ENCODE measurements around the gene LILRB3.
"Not testable (repeated sequence)": the region's sequence is repeated elsewhere in the genome, so short reads cannot be mapped to it uniquely, and the experiment has no call there.

The LILRB3 gene

GRCh38 chr19:54242646-54243045 lies 19.8 kb upstream of the LILRB3 start, which contains the start of gene LILRA6:
TSS of gene LILRA6 (minus strand) at chr19:54242790.
- in situ Hi-C loops (cut with HindIII; ENCODE audit: low sequenced_read_pairs): not testable (repeated sequence)

- in situ Hi-C loops (cut with HindIII; ENCODE audit: low sequenced_read_pairs): not testable (repeated sequence)
These were observed 19.4 kb upstream of the LILRB3 start for GRCh38 chr19:54242234-54242633.

DNA sequence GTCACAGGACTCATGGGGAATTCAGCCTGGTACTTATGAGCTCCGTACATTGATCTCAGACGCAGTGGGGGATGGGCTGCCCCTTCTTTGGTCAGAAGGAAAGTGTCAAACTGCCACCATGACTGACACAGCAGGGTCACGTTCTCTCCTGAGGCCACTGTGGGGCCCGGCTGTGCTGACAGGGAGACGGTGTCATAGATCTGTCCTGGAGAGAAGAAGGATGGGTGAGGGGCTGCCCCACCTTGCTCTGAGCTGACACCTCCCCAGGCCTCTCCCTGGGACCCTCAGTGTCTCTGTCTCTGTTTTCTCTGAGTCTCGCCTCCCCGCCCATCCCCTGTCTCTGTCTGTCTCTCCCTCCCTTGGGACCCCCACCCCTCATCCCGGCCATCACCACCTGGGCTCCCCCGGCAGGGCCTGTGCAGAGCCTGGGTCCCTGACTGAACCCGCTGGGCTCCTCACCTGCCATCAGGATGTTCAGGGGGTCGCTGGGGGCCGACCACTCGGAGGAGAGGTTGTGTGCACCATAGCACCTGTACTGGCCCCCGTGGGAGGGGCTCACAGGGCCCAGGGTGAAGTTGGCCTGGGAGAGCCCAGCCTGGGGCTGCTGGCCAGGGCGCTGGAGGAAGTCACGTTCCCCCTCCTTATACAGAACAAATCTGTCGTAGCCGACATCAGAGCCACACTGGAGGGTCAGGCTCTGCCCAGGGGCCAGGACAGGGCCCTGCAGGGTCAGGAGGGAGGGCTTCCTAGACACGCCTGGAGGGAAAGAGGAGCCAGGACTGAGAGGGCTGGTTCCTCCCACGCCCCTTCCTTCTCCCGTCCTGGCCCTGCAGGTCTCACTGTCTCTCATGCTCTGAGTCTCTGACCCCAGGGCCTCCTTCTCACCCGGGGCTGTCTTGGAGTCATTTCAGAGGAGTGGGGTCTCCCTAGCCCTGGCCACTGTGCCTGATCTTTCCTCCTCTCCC lies 17.8 kb upstream of the LILRB3 start:
- in situ Hi-C loops (cut with HindIII; ENCODE audit: low sequenced_read_pairs): not testable (repeated sequence)

DNA sequence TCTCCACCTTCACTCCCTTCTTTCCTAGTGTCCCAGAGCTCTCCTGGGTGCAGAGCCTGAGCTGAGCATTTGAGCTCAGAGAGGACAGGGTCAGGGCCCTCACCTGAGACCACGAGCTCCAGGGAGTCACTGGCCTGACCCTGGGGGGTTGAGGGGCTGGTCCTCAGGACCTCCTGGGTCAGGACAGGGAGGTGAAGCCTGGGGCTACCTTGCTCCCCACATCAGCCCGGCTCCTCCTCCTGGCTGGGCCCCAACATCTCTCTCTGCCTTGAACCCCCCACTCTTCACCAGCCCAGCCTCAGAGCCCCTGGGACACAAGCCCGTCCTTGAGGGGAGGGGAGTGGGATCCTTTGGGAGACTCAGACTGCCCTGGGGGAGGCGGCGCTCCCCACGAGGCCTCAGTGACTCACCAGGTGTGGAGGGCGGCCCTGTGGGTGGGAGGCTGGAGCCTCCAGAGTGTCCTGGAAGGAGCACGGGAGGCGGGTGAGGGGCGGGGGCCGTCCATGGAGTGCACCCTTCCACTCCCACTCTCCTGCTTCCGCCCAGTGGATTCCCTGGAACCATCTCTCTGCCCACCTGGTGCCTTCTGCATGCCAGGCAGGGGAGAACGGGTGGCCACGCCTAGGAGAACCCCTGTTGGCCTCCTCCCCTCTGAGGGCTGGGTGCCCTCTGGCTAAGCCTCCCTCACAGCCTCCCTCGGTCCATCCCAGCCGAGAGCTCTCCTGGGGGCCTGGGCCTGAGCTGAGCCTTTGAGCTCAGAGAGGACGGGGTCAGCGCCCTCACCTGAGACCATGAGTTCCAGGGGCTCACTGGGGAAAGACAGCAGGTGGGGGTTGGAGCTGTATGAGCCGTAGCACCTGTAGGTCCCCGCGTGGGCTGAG lies 16.9 kb upstream of the LILRB3 start:
- in situ Hi-C loops (cut with HindIII; ENCODE audit: low sequenced_read_pairs): not testable (repeated sequence)

DNA sequence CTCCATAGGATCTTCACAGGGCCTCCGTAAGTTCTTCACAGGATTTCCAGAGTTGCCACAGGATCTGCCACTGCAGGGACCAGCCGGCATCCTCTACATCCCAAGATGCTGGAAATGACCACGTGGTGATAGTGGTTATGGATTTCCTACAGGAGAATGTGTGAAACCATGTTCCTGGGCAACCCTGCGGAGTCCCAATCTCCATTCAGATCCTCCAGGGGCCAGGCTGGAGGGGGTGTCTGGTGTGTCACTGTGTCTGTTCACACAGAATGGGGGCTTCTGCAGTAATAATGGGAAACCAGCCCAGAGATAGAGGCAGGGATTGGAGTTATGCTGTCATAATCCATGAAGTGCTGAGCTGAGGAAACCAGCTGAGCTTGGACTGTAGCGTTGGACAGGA lies 11.1 kb upstream of the LILRB3 start:
- in situ Hi-C loops (cut with HindIII; ENCODE audit: low sequenced_read_pairs): no loop called here

- in situ Hi-C loops (cut with HindIII; ENCODE audit: low sequenced_read_pairs): no loop called here
These were observed 8.5 kb upstream of the LILRB3 start for GRCh38 chr19:54231077-54231931.

DNA sequence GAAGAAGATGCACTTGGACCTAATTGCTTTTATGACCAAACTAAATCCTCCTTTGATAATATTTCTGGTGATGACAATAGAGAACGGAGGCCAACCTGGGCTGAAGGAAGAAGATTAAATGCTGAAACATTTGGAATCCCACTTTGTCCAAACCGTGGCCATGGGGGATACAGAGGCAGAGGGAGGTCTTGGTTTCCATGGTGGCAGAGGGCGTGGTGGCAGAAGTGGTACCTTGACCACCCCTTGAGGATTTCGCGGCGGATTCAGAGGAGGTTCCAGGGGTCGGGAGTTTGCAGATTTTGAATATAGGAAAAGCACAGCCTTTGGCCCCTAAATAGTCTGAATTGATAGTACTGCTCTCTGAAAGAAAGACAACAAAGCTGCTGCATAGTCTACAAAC lies 7.2 kb upstream of the LILRB3 start:
- in situ Hi-C loops (cut with HindIII; ENCODE audit: low sequenced_read_pairs): no loop called here

GRCh38 chr19:54229146-54229545 lies 6.3 kb upstream of the LILRB3 start:
- in situ Hi-C loops (cut with HindIII; ENCODE audit: low sequenced_read_pairs): no loop called here

- in situ Hi-C loops (cut with HindIII; ENCODE audit: low sequenced_read_pairs): not testable (repeated sequence)
These were observed 1.8 kb upstream of the LILRB3 start for GRCh38 chr19:54224619-54225018.

GRCh38 chr19:54223937-54224281 lies 1.1 kb upstream of the LILRB3 start:
- in situ Hi-C loops (cut with HindIII; ENCODE audit: low sequenced_read_pairs): not testable (repeated sequence)

DNA sequence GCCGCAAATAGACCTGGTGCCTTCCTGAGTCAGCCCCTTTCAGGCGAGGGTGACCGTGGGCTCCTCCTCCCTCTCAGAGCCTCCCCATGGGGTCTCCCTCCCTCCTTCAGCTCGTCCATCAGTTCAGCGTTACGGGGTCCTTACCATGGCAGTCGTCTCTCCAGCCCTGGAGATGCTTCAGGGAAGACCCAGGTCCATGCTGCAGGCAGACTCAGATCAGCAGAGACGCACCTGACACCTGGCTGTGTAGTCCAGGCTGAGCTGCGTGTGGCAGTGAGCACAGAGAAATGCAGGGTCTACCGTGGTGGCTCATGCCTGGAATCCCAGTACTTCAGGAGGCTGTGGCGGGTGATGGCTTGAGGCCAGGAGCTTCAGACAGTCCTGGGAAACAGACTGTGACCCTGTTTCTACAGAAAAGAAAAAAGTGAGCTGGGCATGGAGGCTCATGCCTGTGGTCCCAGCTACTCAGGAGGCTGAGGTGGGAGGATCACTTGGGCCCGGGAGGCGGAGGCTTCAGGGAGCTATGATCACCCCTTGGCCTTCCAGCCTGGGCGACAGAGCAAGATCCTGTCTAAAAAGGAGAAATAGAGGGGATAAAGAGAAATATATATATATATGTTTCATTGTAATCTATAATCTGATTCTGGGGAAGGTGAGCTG lies 600 bp upstream of the LILRB3 start:
- in situ Hi-C loops (cut with HindIII; ENCODE audit: low sequenced_read_pairs): not testable (repeated sequence)

GRCh38 chr19:54221947-54222346 lies 860 bp downstream of the LILRB3 start:
- in situ Hi-C loops (cut with HindIII; ENCODE audit: low sequenced_read_pairs): not testable (repeated sequence)

- in situ Hi-C loops (cut with HindIII; ENCODE audit: low sequenced_read_pairs): not testable (repeated sequence)
These were observed 3.1 kb downstream of the LILRB3 start for GRCh38 chr19:54219702-54220101.

DNA sequence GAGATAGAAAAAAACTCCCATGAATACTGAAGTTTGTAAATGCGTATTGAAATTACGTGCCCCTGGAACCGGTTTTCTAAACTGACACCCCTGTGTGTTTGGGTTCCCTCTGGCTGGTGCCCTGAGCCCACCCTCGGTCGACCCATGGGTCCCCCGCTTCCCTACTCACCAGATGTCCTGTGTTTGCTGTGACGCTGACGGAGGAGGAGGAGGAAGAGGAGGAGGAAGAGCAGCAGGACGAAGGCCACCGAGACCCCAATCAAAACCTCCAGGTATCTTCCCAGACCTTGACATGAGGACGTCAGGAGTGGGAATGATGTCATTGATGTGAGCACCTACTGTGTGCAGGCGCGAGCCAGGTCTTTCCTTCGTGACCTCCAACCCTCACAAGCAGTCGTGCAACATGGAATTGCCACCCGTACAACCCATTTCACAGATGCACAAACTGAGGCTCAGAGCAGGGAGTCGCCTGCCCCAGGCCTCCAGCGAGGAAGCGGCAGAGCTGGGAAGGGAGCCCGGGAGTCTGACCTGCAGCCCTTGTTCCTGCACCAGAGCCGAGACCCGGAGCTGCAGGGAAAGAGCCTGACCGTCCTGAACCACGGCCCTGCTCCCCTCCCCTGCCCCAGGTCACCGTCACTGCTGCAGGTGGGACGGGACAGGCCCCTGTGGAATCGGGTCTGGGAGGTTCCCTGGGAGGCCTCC lies 3.7 kb downstream of the LILRB3 start:
- in situ Hi-C loops (cut with HindIII; ENCODE audit: low sequenced_read_pairs): no loop called here

- in situ Hi-C loops (cut with HindIII; ENCODE audit: low sequenced_read_pairs): no loop called here
These were observed 4.5 kb downstream of the LILRB3 start for GRCh38 chr19:54218259-54218658.

DNA sequence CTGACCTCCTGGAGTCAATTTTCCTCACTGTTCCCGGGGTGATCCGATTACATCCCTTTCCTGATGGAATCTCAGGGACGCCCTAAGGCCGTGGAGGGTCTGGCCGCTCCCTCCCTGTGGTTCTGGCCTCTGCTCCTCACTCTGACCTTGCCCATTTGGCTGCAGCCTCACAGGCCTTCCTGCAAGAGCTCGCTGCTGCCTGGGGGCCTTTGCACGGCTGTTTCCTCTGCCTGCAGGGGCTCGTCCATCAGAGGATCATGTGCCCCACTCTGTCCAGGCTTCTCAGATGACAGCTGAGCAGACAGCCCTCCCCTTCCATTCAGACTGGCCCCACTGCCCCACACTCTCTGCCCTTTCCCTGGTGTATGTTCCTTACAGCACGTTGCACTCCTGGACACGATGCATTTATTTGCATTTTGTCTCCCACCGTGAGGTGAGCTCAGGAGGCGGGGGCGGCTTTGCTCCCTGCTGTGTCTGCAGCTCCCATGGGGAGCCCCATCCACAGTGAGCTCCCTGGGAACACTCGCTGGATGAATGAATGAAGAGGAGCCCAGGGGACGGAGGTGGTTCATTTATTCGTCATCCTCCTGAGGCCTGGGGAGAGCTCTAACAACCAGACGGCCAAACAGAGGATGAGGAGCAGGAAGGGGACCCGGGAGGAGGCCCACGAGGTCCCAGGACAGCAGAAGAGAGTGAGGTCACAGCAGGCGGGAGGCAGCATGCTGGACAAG lies 5.1 kb downstream of the LILRB3 start:
- in situ Hi-C loops (cut with HindIII; ENCODE audit: low sequenced_read_pairs): not testable (repeated sequence)

- in situ Hi-C loops (cut with HindIII; ENCODE audit: low sequenced_read_pairs): no loop called here
These were observed 5.9 kb downstream of the LILRB3 start for GRCh38 chr19:54216869-54217268.

DNA sequence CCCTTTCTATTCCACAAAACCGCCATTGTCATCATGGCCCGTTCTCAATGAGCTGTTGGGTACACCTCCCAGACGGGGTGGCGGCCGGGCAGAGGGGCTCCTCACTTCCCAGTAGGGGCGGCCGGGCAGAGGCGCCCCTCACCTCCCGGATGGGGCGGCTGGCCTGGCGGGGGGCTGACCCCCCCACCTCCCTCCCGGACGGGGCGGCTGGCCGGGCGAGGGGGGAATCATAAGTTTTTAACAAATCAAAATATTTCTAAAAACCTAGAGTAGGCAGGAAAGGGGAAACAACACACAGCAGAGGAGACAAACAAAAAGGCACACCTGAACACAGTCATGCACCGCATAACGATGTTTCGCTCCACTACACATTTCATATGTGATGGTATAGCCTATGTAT lies 8.1 kb downstream of the LILRB3 start:
- in situ Hi-C loops (cut with HindIII; ENCODE audit: low sequenced_read_pairs): not testable (repeated sequence)

DNA sequence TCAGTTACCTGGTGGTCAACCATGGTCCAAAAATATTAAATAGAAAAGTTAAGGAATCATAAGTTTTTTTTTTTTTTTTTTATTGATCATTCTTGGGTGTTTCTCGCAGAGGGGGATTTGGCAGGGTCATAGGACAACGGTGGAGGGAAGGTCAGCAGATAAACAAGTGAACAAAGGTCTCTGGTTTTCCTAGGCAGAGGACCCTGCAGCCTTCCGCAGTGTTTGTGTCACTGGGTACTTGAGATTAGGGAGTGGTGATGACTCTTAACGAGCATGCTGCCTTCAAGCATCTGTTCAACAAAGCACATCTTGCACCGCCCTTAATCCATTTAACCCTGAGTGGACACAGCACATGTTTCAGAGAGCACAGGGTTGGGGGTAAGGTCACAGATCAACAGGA lies 8.6 kb downstream of the LILRB3 start:
- in situ Hi-C loops (cut with HindIII; ENCODE audit: low sequenced_read_pairs): not testable (repeated sequence)

All from endothelial cell of hepatic sinusoid (primary cell).